Measurements from ENCODE around the gene PDE7B. TPM values are rescaled to one million over a fixed set of nuclear protein-coding genes. Genes with fewer than 3 reads are reported as not detected.

Gene PDE7B
- total and polyA plus RNA-seq, 7 donors = 1.9 to 4.6 (median 2.7) TPM

GRCh38 chr6:135906972-135907465 lies 55.5 kb downstream of the PDE7B start:
- Histone ChIP-seq H3K27me3 (ENCODE audit: insufficient read depth in 3 of 3, low read length in 2 of 3) (no peaks in the 10 kb centered on the region), H3K4me1 (peaks cover 8% of the 10 kb centered on the region), H3K36me3 (ENCODE audit: insufficient read depth in 1 of 2, low read depth in 1 of 2) (no peaks in the 10 kb centered on the region), H3K4me3 (no peak overlapping the region), H3K9me3 (no peaks in the 10 kb centered on the region), H3K27ac (no peak overlapping the region)
- DNase-seq (no peak), ATAC-seq (no peak)
- intact Hi-C loops (cut with DNase I) = loop anchor here in 1 of 2 donors (5.0 kb wide), 2 partner anchors 40 to 55 kb away; partner anchors contain the start of gene PDE7B
- WGBS, 3 donors = 49 to 60% (median 58%) methylated on average over 2 of the region's 2 CpGs
- TF ChIP-seq, protein P1, sequence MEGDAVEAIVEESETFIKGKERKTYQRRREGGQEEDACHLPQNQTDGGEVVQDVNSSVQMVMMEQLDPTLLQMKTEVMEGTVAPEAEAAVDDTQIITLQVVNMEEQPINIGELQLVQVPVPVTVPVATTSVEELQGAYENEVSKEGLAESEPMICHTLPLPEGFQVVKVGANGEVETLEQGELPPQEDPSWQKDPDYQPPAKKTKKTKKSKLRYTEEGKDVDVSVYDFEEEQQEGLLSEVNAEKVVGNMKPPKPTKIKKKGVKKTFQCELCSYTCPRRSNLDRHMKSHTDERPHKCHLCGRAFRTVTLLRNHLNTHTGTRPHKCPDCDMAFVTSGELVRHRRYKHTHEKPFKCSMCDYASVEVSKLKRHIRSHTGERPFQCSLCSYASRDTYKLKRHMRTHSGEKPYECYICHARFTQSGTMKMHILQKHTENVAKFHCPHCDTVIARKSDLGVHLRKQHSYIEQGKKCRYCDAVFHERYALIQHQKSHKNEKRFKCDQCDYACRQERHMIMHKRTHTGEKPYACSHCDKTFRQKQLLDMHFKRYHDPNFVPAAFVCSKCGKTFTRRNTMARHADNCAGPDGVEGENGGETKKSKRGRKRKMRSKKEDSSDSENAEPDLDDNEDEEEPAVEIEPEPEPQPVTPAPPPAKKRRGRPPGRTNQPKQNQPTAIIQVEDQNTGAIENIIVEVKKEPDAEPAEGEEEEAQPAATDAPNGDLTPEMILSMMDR (IDR thresholded peaks at IDR 0.05) = no peak

DNA sequence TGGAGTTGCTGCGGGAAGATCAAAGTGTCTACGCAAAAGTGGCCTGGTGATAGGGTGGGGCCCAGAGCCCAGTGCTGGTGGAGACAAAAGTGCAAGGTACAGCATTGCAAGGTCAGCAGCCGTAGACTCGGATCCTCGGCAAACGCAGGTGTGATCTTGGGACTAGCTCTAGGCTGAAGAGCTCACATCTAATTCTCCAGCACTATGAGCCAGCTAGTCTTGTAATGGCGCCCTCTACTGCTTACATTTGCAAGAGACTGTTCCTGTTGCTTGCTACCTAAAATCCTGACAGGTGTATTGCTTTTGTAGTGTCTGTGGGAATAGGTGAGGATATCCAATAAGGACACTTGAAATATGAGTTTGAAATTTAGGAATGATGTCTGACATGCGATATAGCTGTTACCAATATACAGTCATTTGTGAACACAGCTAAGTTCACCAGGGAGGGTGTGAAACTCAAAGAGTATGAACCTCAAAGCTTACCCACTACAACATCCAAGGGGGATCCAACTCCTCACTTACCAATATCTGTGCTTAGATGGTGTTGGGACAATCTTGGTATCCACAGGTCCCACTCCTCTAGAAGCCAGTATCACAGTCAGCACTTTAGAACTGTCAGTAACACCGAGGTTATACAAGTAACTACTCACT lies 58.4 kb downstream of the PDE7B start:
- WGBS, 3 donors = 75 to 81% (median 77%) methylated on average over 9 of the region's 9 CpGs
- TF ChIP-seq, protein P1 (IDR thresholded peaks at IDR 0.05) = peak; percentile 50
- ATAC-seq (peak in 2 of 4 donors; percentile 47 to 68), DNase-seq (no peak)
- no peaks in the 10 kb centered on the region for H3K27me3 ChIP-seq (ENCODE audit: insufficient read depth in 3 of 3, low read length in 2 of 3)
- intact Hi-C loops (cut with DNase I) = loop anchor here in 1 of 2 donors (5.0 kb wide), 2 partner anchors 43 to 58 kb away; partner anchors contain the start of gene PDE7B
- no peaks in the 10 kb centered on the region for H3K36me3 ChIP-seq (ENCODE audit: insufficient read depth in 1 of 2, low read depth in 1 of 2)
- H3K4me1 ChIP-seq = no peaks in the 10 kb centered on the region
- no peaks in the 10 kb centered on the region for H3K9me3 ChIP-seq
- no peak overlapping the region for H3K4me3 ChIP-seq
- no peak overlapping the region for H3K27ac ChIP-seq

GRCh38 chr6:135910790-135911618 lies 59.5 kb downstream of the PDE7B start:
- TF ChIP-seq, protein P1 (IDR thresholded peaks at IDR 0.05) = no peak
- H3K4me1 ChIP-seq = no peaks in the 10 kb centered on the region
- no peaks in the 10 kb centered on the region for H3K27me3 ChIP-seq (ENCODE audit: insufficient read depth in 3 of 3, low read length in 2 of 3)
- WGBS, 3 donors = 81 to 89% (median 87%) methylated on average over 2 of the region's 2 CpGs
- H3K27ac ChIP-seq = no peak overlapping the region
- ATAC-seq (no peak), DNase-seq (no peak)
- no peak overlapping the region for H3K4me3 ChIP-seq
- H3K9me3 ChIP-seq = no peaks in the 10 kb centered on the region
- no peaks in the 10 kb centered on the region for H3K36me3 ChIP-seq (ENCODE audit: insufficient read depth in 1 of 2, low read depth in 1 of 2)
- intact Hi-C loops (cut with DNase I) = no loop called here

GRCh38 chr6:135913785-135914184 lies 62.3 kb downstream of the PDE7B start:
- no peak overlapping the region for H3K27ac ChIP-seq
- H3K4me3 ChIP-seq = no peak overlapping the region
- H3K4me1 ChIP-seq = peaks cover 6% of the 10 kb centered on the region
- intact Hi-C loops (cut with DNase I) = no loop called here
- no peaks in the 10 kb centered on the region for H3K36me3 ChIP-seq (ENCODE audit: insufficient read depth in 1 of 2, low read depth in 1 of 2)
- no peaks in the 10 kb centered on the region for H3K9me3 ChIP-seq
- H3K27me3 ChIP-seq (ENCODE audit: insufficient read depth in 3 of 3, low read length in 2 of 3) = no peaks in the 10 kb centered on the region
- ATAC-seq (no peak), DNase-seq (no peak)
- 89 to 93% (median 92%) methylated on average over 2 of the region's 2 CpGs for whole genome bisulfite sequencing, 3 donors
- TF ChIP-seq, protein P1 (IDR thresholded peaks at IDR 0.05) = no peak

Data from psoas muscle (tissue), 8 donors.